Loucy (cell line): ENCODE measurements around the gene STMN3.
A peak's percentile ranks its signal among the peaks of the same experiment; 100 is the strongest.

Experiments used
- H2AFZ ChIP-seq: fragments of 200-600 bp; sonication (generic); 2 replicates; pipeline ENCODE4 v1.6.0; 2016; ENCODE audit warnings: antibody characterized with exemption, mild to moderate bottlenecking, low read length, moderate library complexity
- H3F3A ChIP-seq: fragments of 200-600 bp; 2 replicates; pipeline ENCODE4 v1.6.0; 2016; ENCODE audit warnings: antibody characterized with exemption, low read depth, mild to moderate bottlenecking
- H3K27me3 ChIP-seq: fragments of 200-600 bp; sonication (generic); 2 replicates; pipeline ENCODE4 v1.6.1; 2014; ENCODE audit warnings: low read length, mild to moderate bottlenecking; ENCODE audit not compliant: insufficient read depth, poor library complexity, severe bottlenecking
- H3K36me3 ChIP-seq: fragments of 200-600 bp; sonication (generic); 2 replicates; pipeline ENCODE4 v1.6.1; 2016; ENCODE audit warnings: low read length; ENCODE audit not compliant: insufficient read depth
- H3K4me1 ChIP-seq: fragments of 200-600 bp; sonication (generic); 2 replicates; pipeline ENCODE4 v1.5.1; 2014; ENCODE audit warnings: low read length, mild to moderate bottlenecking; ENCODE audit not compliant: insufficient read depth, poor library complexity, severe bottlenecking
- H3K4me2 ChIP-seq: fragments of 200-600 bp; sonication (generic); 2 replicates; pipeline ENCODE4 v1.6.0; 2014; ENCODE audit warnings: antibody characterized with exemption, low read length, low read depth, mild to moderate bottlenecking; ENCODE audit not compliant: poor library complexity, severe bottlenecking
- H3K4me3 ChIP-seq: fragments of 200-600 bp; sonication (generic); 2 replicates; pipeline ENCODE4 v1.5.1; 2014; ENCODE audit warnings: low read length, mild to moderate bottlenecking, mixed read lengths; ENCODE audit not compliant: poor library complexity, severe bottlenecking
- H3K79me2 ChIP-seq: fragments of 200-600 bp; sonication (generic); 2 replicates; pipeline ENCODE4 v1.6.1; 2014; ENCODE audit warnings: low read length; ENCODE audit not compliant: insufficient read depth
- H3K9ac ChIP-seq: fragments of 200-600 bp; sonication (generic); 2 replicates; pipeline ENCODE4 v1.6.0; 2014; ENCODE audit warnings: mild to moderate bottlenecking, low read depth, low read length, moderate library complexity; ENCODE audit not compliant: poor library complexity, severe bottlenecking
- H3K9me2 ChIP-seq: fragments of 200-600 bp; sonication (generic); replicated peaks from 2 replicates; pipeline ENCODE4 v1.6.1; 2016; ENCODE audit warnings: low read depth, low read length, mixed read lengths
- H3K9me3 ChIP-seq: fragments of 200-600 bp; sonication (generic); 2 replicates; pipeline ENCODE4 v1.6.1; 2014; ENCODE audit warnings: mild to moderate bottlenecking, antibody characterized with exemption, low read length, low read depth; ENCODE audit not compliant: insufficient read depth
- H4K20me1 ChIP-seq: fragments of 200-600 bp; sonication (generic); 2 replicates; pipeline ENCODE4 v1.6.0; 2014; ENCODE audit warnings: antibody characterized with exemption, low read length, mild to moderate bottlenecking; ENCODE audit not compliant: insufficient read depth, poor library complexity, severe bottlenecking
- CTCF ChIP-seq: fragments of 200-600 bp; sonication (generic); conservative IDR thresholded peaks from 2 replicates; pipeline ENCODE4 v1.5.1; 2014; ENCODE audit warnings: mild to moderate bottlenecking, antibody characterized with exemption, low read length
- EZH2phosphoT487 ChIP-seq: fragments of 200-600 bp; IDR thresholded peaks from 2 replicates; pipeline ENCODE4 v1.6.1; 2018; ENCODE audit warnings: antibody characterized with exemption, mild to moderate bottlenecking, moderate library complexity, borderline replicate concordance

Gene STMN3

GRCh38 chr20:63626424-63627128 is 26.6 kb downstream of the STMN3 start, which contains the start of gene GMEB2:
Gene GMEB2, minus strand, starts transcription at chr20:63627101. Its CDS starts 7,704 bp downstream, at chr20:63619397.
- H3K4me3 ChIP-seq: peak within 1 kb of the TSS; percentile 96
- peaks cover 38% of the 10 kb centered on the region for H3K4me1 ChIP-seq
- peaks cover 72% of the 10 kb centered on the region for H3K79me2 ChIP-seq

GRCh38 chr20:63625771-63626423 is 27.3 kb downstream of the STMN3 start:
- Histone ChIP-seq H3K27me3 (no peaks in the 10 kb centered on the region), H3K4me2 (peak overlapping the region; percentile 80), H3F3A (peaks cover 4% of the 10 kb centered on the region; the same call in 1 of the 2 replicates), H2AFZ (peak overlapping the region; percentile 58; the same call in 1 of the 2 replicates), H3K9me2 (no peaks in the 10 kb centered on the region), H3K79me2 (peaks cover 76% of the 10 kb centered on the region), H3K4me3 (peak overlapping the region; percentile 96), H4K20me1 (peaks cover 3% of the 10 kb centered on the region), H3K36me3 (no peaks in the 10 kb centered on the region), H3K9me3 (no peaks in the 10 kb centered on the region), H3K9ac (peak overlapping the region; percentile 100), H3K4me1 (peaks cover 40% of the 10 kb centered on the region)
- TF ChIP-seq EZH2phosphoT487 (no peak), CTCF (no peak)

More at GRCh38 chr20:63626424-63627128, 26.6 kb downstream of the STMN3 start, which contains the start of gene GMEB2:
- no peaks in the 10 kb centered on the region for H3K9me3 ChIP-seq
- H2AFZ ChIP-seq: peak within 1 kb of the TSS; percentile 76; the same call in 1 of the 2 replicates
- TF ChIP-seq CTCF: no peak
- peaks cover 3% of the 10 kb centered on the region for H4K20me1 ChIP-seq
- H3K9ac ChIP-seq: peak within 1 kb of the TSS; percentile 100
- no peaks in the 10 kb centered on the region for H3K27me3 ChIP-seq
- peak within 1 kb of the TSS; percentile 80 for H3K4me2 ChIP-seq
- no peaks in the 10 kb centered on the region for H3K36me3 ChIP-seq
- H3F3A ChIP-seq: peaks cover 4% of the 10 kb centered on the region; the same call in 1 of the 2 replicates
- no peaks in the 10 kb centered on the region for H3K9me2 ChIP-seq

- peaks cover 43% of the 10 kb centered on the region for H3K4me1 ChIP-seq
- no peaks in the 10 kb centered on the region for H3K9me3 ChIP-seq
- no peaks in the 10 kb centered on the region for H3K27me3 ChIP-seq
- no peaks in the 10 kb centered on the region for H3K9me2 ChIP-seq
- peak overlapping the region; percentile 100 for H3K9ac ChIP-seq
- peaks cover 4% of the 10 kb centered on the region; the same call in 1 of the 2 replicates for H3F3A ChIP-seq
- H3K4me3 ChIP-seq: peak overlapping the region; percentile 96
- H2AFZ ChIP-seq: no peak overlapping the region
- TF ChIP-seq EZH2phosphoT487 (no peak), CTCF (peak; percentile 25; the same call in 1 of the 2 replicates)
- H3K79me2 ChIP-seq: peaks cover 86% of the 10 kb centered on the region
- H3K36me3 ChIP-seq: no peaks in the 10 kb centered on the region
- peak overlapping the region; percentile 80 for H3K4me2 ChIP-seq
- H4K20me1 ChIP-seq: peaks cover 3% of the 10 kb centered on the region
Measured at GRCh38 chr20:63624486-63624885, 28.7 kb downstream of the STMN3 start.
